Spinal cord (tissue), 10 donors: Measurements from ENCODE around the gene SRGN. TPM values are rescaled to one million over a fixed set of nuclear protein-coding genes. Genes with fewer than 3 reads are reported as not detected.

ENCODE experiments used
- DNase-seq, 6 donors: peaks; one replicate each; pipeline versions ENCODE4 v3.0.0 to v3.0.0-alpha.2; 2013 to 2015; ENCODE audit warnings: low spot score in 6 of 6, low read depth in 4 of 6
- H3K27ac ChIP-seq: one replicate; pipeline ENCODE4 v1.5.1; 2013; ENCODE audit warnings: low read depth, low read length, control low read depth
- H3K27me3 ChIP-seq: one replicate; pipeline ENCODE4 v1.6.1; 2013; ENCODE audit warnings: low read length; ENCODE audit not compliant: control insufficient read depth, insufficient read depth
- H3K36me3 ChIP-seq: one replicate; pipeline ENCODE4 v1.6.1; 2013; ENCODE audit warnings: low read length; ENCODE audit not compliant: control insufficient read depth, insufficient read depth
- H3K4me1 ChIP-seq: one replicate; pipeline ENCODE4 v1.6.1; 2013; ENCODE audit warnings: low read length; ENCODE audit not compliant: control insufficient read depth, insufficient read depth
- H3K4me3 ChIP-seq: one replicate; pipeline ENCODE4 v1.5.1; 2013; ENCODE audit warnings: low read depth, low read length, control low read depth
- H3K9me3 ChIP-seq: one replicate; pipeline ENCODE4 v1.6.1; 2013; ENCODE audit warnings: low read length; ENCODE audit not compliant: control insufficient read depth, insufficient read depth
- WGBS: methylation state at CpG from one replicate; pipeline ENCODE4 v1.1.5; 2013; ENCODE audit warnings: missing lambda C conversion rate; ENCODE audit not compliant: insufficient coverage; 5-methylcytosine and 5-hydroxymethylcytosine counted together
- polyA plus RNA-seq, 2 donors: library from polyadenylated mRNA; unstranded; fragments of 120-200 nt; gene quantifications; one replicate each; pipeline ENCODE4 v1.2.1, GENCODE V29; 2013; ENCODE audit not compliant: insufficient read length in 2 of 2
- total RNA-seq, 2 donors: library from RNA; depleted of rRNA in 1 of 2; stranded (reverse); fragments of 120-200 nt in 1 of 2; fragments of >200 nt in 1 of 2; gene quantifications; one replicate each; pipeline versions ENCODE4 v1.2.3 to v1.2.4, GENCODE V29; 2013 to 2014
- donor health status: healthy.

The SRGN gene
- total and polyA plus RNA-seq, 4 donors = 21.5 to 280 (median 51.6) TPM

DNA sequence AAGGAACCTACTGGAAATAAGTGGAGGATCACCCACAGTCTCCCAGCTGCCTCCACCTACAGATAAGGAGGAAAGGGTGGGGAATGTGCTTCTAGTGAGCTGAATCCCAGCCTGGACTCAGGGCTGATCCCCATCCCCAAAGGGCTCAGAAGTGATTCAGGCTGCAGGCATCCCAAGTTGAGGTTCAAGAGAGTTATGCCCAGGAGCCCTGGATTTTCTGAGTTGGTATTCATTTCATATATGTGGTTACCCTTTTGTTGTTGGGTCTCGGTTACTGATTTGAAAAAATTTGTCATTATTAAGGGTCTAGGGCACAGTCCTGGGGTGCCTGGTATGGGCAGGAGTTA lies 30.0 kb upstream of the SRGN start:
- 0% methylated on average over 1 of the region's 1 CpG for WGBS
- Histone ChIP-seq H3K36me3 (no peaks in the 10 kb centered on the region), H3K27me3 (no peaks in the 10 kb centered on the region), H3K27ac (peak overlapping the region; percentile 48), H3K9me3 (no peaks in the 10 kb centered on the region), H3K4me1 (peaks cover 9% of the 10 kb centered on the region), H3K4me3 (no peak overlapping the region)
- no peak for DNase-seq

DNA sequence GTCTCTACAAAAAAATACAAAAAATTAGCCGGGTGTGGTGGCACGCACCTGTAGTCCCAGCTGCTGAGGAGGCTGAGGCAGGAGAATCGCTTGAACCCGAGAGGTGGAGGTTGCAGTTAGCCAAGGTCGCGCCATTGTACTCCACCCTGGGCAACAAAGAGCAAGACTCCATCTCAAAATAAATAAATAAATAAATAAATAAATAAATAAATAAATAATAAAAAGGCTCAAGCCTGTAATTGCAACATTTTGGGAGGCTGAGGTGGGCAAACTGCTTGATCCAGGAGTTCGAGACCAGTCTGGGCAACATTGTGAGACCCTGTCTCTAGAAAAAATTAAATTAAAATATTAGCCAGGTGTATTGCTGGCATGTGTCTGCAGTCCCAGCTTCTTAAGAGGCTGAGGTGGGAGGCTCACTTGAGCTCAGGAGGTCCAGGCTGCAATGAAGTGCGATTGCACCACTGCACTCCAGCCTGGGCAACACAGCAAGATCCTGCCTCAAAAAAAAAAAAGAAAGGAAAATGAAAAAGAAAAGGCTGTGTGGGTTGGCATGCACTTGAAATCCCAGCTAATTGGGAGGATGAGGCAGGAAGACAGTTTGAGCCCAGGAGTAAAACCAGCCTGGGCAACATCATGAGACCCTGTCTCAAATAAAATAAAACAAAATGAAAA lies 27.6 kb upstream of the SRGN start:
- WGBS = 100% methylated on average over 3 of the region's 8 CpGs
- H3K27ac ChIP-seq = no peak overlapping the region

DNA sequence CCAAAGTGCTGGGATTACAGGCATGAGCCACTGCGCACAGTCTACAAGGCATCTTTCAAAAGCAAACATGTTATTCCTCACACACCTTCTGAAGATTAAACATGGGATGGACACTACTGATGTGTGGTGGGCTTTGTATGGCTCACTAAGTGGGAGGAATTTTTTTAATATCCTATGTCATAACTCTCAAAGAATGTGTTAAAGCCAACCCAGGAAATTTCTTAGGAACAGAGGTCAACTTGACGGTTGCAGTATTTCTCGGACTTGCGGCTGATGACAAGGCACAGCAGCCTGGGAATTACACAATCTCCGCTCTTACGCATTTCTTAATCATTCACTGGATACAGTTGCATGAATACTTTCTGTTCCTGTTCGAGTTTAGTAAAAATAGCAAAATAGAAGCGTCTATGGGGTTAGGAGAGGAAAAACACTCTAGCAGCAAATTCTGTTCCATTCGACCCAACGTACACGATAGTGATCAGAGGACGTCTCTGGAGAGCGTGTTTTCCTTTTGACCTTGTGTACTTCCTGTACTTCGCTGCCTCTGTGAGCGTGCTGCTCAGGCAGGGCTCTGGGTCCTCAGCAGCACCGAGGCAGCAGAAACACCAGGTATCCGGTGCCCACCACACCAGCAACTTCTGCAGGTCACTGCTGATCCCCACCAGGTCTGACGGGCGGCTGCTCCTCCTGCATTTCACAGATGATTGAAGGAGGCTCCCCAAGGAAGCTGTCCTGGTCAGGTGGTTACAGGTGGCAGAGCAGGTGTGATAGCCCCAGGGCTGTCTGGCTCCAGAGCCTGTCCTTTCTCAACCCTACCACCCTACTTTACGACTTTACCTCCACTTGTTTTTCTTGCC lies 26.4 kb upstream of the SRGN start:
- Histone ChIP-seq H3K27ac (peak overlapping the region; percentile 54), H3K27me3 (peaks cover 3% of the 10 kb centered on the region), H3K9me3 (no peaks in the 10 kb centered on the region), H3K36me3 (no peaks in the 10 kb centered on the region), H3K4me3 (no peak overlapping the region), H3K4me1 (peaks cover 4% of the 10 kb centered on the region)
- peak in 1 of 6 donors; percentile 22 for DNase-seq
- 66% methylated on average over 18 of the region's 20 CpGs for WGBS

More for the DNA sequence above, 27.6 kb upstream of the SRGN start:
- H3K4me3 ChIP-seq = no peak overlapping the region
- no peaks in the 10 kb centered on the region for H3K27me3 ChIP-seq
- H3K9me3 ChIP-seq = no peaks in the 10 kb centered on the region
- no peak for DNase-seq
- no peaks in the 10 kb centered on the region for H3K36me3 ChIP-seq
- peaks cover 9% of the 10 kb centered on the region for H3K4me1 ChIP-seq

DNA sequence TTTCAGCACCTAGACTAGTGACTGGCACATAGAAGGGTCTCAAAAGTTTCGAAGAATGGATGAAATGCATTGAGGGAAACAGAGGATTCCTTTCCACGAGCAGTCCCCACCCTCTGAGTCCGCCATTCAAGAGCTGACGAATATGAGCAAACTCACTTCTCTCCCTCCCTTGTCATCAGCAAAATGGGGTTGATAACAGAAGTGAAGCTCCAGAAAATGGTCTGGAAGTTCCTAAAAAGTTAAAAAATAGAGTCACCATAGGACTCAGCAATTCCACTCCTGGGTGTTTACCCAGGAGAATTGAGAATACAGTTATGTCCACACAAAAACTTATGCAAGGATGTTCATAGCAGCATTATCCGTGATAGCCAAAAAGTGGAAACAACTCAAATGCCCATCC lies 25.0 kb upstream of the SRGN start:
- DNase-seq = no peak
- Histone ChIP-seq H3K9me3 (no peaks in the 10 kb centered on the region), H3K4me1 (no peaks in the 10 kb centered on the region), H3K4me3 (no peak overlapping the region), H3K27me3 (peaks cover 3% of the 10 kb centered on the region), H3K36me3 (no peaks in the 10 kb centered on the region), H3K27ac (no peak overlapping the region)
- WGBS = no CpG with 5 or more reads among the region's 5 CpGs

DNA sequence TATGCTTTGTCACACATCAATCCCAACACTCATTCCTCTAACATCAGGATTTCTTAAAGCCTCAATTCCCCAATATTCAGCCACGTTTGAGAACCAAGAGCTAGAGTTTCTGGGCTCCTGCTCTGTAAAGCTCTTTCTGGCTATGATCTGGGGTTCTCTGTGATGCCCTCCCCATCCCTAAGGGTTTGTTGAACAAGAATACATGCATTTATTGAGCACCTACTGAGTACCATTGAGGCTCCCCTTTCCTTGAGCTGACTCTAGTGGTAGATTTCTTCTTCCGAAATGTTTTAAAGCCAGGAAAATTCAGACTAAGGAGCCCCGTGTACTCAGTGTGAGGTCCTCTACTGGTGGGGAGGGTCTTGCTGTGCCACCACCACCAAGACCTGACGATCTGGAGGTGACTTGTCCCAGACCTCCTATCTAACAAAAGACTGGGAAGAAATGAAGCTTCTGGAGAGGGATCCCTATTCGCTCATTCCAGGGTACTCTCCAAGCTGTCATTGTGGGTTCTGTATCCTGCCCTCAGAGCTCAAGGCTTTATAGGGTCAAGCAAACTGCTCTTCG lies 23.1 kb upstream of the SRGN start:
- WGBS = no CpG with 5 or more reads among the region's 6 CpGs
- Histone ChIP-seq H3K9me3 (no peaks in the 10 kb centered on the region), H3K27ac (no peak overlapping the region), H3K27me3 (peaks cover 3% of the 10 kb centered on the region), H3K36me3 (no peaks in the 10 kb centered on the region), H3K4me1 (peaks cover 4% of the 10 kb centered on the region), H3K4me3 (no peak overlapping the region)
- no peak for DNase-seq

DNA sequence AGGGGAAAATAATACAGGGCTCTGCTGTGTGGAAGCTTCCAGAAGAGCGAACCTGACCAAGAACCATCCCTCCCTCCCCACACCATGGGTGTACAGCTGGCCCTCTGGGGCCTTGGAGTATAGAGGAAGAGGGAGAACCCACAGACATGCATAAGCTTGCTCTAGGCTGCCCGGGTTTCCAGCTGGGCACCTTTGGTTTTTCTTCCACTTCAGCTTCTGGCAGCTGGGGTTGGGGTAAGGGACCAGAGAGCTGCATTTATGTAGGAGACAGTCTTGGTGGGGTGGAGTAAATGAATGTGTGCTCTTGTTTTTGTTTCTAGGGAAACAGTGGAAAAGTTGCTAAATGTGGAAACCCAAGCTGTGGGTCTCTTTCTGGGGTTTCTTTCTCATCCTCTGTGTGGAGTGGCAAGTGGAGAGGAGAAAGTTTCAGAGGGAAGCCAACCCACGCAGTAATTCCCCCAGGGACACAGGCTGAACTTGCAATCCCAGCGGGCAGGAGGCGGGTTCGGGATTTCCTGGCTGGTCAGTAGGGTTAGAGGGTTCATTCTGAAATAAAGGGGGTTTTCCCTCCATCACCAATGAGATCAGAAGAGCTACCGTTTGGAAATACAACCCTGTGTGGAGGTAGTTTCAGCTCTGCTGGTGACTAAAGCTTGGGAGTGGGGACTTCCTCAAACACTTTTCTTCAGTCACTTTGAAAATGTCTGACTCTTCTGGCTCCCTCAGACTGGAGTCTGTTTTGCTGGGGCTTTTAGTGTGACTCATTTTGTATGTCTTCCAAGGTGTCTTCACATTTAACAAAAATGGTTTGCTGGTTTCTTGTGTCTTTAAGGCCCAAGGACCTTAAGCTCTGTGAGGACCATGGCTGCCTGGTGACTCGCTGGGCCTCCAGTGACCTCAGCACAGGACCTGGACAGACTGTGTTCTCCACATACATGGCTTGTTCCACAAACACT lies 22.2 kb upstream of the SRGN start:
- Histone ChIP-seq H3K4me3 (no peak overlapping the region), H3K4me1 (peaks cover 4% of the 10 kb centered on the region), H3K27ac (no peak overlapping the region), H3K9me3 (no peaks in the 10 kb centered on the region), H3K36me3 (no peaks in the 10 kb centered on the region), H3K27me3 (peaks cover 3% of the 10 kb centered on the region)
- no peak for DNase-seq
- 92% methylated on average over 3 of the region's 8 CpGs for WGBS

DNA sequence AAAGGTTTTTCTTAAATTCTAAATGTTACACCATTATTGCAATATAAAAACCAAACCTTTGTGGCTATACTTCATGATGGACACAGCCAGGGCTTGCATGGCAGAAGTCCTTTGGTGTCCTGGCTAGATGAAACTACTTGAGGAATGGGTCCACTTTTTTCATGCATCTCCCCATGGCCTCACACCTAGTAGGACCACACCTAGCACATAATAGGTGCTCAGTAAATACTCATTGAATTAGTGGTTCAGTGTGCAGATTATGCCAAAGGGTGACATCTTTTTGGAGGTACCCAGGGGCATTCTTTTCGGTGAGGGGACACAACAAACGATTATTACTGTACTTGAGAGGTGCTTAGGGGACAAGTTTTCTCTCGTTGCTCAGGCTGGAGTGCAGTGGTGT lies 20.7 kb upstream of the SRGN start:
- DNase-seq = no peak
- H3K36me3 ChIP-seq = no peaks in the 10 kb centered on the region
- H3K9me3 ChIP-seq = no peaks in the 10 kb centered on the region
- no peak overlapping the region for H3K4me3 ChIP-seq
- no peak overlapping the region for H3K27ac ChIP-seq
- peaks cover 3% of the 10 kb centered on the region for H3K27me3 ChIP-seq
- peaks cover 4% of the 10 kb centered on the region for H3K4me1 ChIP-seq
- WGBS = 100% methylated on average over 3 of the region's 3 CpGs

DNA sequence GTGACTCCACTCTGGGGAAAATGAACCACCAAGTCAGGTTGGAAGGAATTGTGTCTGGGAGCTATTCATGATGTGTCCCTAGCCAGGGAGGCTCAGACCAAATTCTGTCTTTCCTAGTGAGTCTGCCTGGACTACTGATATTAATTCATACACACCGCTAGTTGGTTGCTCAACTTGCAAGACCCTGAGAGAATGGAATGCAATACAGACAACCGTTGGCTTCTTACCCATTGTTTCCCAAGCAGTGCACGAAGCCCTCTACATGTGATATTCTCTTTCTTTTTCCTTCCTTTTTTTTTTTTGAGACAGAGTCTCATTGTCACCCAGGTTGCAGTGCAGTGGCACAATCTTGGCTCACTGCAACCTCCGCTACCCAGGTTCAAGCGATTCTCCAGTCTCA lies 19.4 kb upstream of the SRGN start:
- WGBS = 84% methylated on average over 5 of the region's 5 CpGs
- peaks cover 4% of the 10 kb centered on the region for H3K4me1 ChIP-seq
- no peak for DNase-seq
- peaks cover 3% of the 10 kb centered on the region for H3K27me3 ChIP-seq
- no peak overlapping the region for H3K4me3 ChIP-seq
- H3K27ac ChIP-seq = no peak overlapping the region
- no peaks in the 10 kb centered on the region for H3K9me3 ChIP-seq
- no peaks in the 10 kb centered on the region for H3K36me3 ChIP-seq
